Transverse colon (tissue), 3 donors: ENCODE data around the gene TRPM3.

Experiments used
- CTCF ChIP-seq, 5 experiments: fragments of 200-600 bp in 3 of 5; fragments of 450-650 bp in 2 of 5; sonication (generic) in 3 of 5; IDR thresholded peaks; 1 replicate in 2 of 5; 2 replicates in 3 of 5; pipeline ENCODE4 v1.5.1; 2016 to 2017; ENCODE audit warnings: antibody characterized with exemption in 5 of 5, inconsistent platforms in 3 of 5, mild to moderate bottlenecking in 2 of 5, moderate library complexity in 1 of 5
- POLR2A ChIP-seq: fragments of 450-650 bp; IDR thresholded peaks from one replicate; pipeline ENCODE4 v1.6.1; 2016; ENCODE audit warnings: antibody characterized with exemption, mild to moderate bottlenecking, moderate library complexity

DNA sequence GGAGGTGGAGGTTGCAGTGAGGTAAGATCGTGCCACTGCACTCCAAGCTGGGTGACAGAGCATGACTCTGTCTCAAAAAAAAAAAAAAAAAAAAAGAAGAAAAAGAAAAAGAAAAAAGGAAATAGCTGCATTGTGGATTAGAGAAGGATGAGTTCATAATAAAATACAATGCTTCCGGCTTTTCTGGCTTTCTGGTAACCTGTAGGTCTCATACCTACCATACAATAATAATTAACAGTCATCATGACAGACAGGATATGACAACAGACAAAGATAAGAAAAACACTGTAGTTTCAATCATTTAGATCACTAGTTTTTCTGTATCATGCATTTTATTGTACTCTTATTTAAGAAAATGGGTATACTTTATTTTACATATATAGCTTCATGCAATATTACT is 40.7 kb upstream of the TRPM3 start:
- TF ChIP-seq CTCF (IDR thresholded peaks at IDR 0.05) (no peak), POLR2A (no peak)
